Measurements from ENCODE around the gene ZCCHC8.

- no peak for TF ChIP-seq CTCF (IDR thresholded peaks at IDR 0.05; ENCODE audit: low read depth, low read length)
- TF ChIP-seq EZH2phosphoT487 (IDR thresholded peaks at IDR 0.05; ENCODE audit: low read depth): no peak
Observed at GRCh38 chr12:122460641-122461040, 40.1 kb downstream of the ZCCHC8 start.

Measured in OCI-LY3 (cell line).